Astrocyte (in vitro differentiated cells and primary cell): ENCODE results near the gene KRT75.

Experiments
- CTCF ChIP-seq: IDR thresholded peaks from 2 replicates; pipeline ENCODE4 v1.5.1; 2011; ENCODE audit warnings: low read depth, mild to moderate bottlenecking, inconsistent platforms, low read length, moderate library complexity; ENCODE audit not compliant: insufficient read depth
- EZH2 ChIP-seq: IDR thresholded peaks from 2 replicates; pipeline ENCODE4 v1.6.1; 2012; ENCODE audit warnings: mild to moderate bottlenecking, low read length, inconsistent platforms; ENCODE audit not compliant: insufficient read depth

- TF ChIP-seq CTCF (no peak), EZH2 (no peak)
These were observed 56.9 kb downstream of the KRT75 start for GRCh38 chr12:52377266-52377665.
